ENCODE data around the gene ZBED4. TPM values are rescaled to one million over a fixed set of nuclear protein-coding genes. Genes with fewer than 3 reads are reported as not detected.
"Not testable (repeated sequence)": the region's sequence is repeated elsewhere in the genome, so short reads cannot be mapped to it uniquely, and the experiment has no call there.

Gene ZBED4
- total RNA-seq, 1 experiment from 2014 or later: 10.6 TPM

GRCh38 chr22:49827271-49827852 lies 26.3 kb upstream of the ZBED4 start:
- DNase-seq (ENCODE audit: low read depth): peak; percentile 27

DNA sequence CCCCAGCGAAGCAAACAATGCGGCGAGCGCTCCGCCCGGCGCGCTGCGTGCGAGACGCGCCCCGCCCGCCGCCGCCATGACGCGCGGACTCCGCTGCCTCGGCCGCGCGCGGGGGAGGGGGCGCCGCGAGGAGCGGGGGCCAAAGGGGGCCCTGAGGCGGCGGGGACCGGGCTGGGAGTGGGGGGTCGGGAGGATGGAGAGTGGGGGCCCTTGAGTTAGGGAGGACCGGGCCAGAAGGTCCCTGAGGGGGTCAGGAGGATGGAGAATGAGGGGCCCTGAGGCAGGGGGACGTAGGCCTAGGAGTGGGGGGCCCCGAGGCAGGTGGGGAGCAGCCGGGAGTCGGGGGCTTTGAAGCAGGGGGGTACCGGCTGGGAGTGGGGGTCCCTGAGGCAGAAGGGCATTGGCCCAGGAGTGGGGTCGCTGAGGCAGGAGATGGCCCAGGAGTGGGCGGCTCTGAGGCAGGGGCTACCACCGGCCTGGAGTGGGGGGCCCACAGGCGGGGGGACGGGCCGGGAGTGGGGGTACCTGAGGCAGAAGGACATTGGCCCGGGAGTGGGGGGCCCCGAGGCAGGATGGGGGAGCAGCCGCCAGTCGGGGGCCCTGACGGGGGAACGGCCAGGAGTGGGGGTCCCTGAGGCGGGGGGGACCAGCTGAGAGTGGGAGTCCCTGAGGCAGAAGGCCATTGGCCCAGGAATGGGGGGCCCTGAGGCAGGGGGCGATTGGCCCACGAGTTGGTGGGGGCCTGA lies 25.6 kb upstream of the ZBED4 start, which contains the start of gene BRD1:
BRD1 (minus strand) TSS at position 21 of the 746 bp plus-strand sequence. CDS start 3,556 bp downstream, outside the sequence.
- DNase-seq (ENCODE audit: low read depth): peak; percentile 76

GRCh38 chr22:49828599-49828965 lies 25.1 kb upstream of the ZBED4 start:
- no peak for DNase-seq (ENCODE audit: low read depth)

DNA sequence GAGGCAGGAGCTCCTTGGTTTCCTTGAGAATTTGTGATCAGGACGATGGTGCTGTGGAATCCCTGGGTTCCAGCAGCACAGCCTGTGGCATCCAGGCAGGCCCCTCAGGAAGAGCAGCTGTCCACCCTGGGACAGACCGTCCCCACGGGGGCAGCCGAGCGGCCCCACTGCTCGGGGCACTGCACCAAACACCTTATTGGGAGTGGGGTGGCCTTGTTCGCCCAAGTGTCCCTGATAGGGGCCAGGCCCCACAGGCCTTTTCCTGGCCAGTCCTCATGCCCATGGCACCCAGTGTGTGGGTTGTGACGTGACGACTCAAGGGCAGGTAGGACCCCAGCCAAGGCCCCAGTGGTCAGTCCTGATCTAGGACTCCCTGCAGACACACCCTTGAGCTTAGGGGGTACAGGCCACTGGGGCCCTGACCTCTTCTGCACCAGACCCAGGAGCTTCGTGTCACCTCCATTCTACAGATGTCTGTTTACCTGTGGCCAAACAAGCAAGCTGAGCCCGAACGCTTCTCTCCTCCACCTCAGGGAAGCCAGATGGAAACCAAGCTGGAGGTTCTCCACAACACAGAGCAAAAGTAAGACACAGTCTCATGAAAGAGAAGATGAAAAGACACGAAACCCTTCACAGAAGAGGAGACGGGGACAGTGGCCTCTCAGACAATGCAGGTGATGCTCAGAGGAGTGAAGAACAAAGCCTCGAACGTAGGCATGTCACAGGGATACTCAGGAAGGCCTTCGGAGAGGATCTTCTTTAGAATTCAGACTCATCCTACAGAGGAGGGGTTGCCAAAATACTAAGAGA lies 24.4 kb upstream of the ZBED4 start:
- no peak for DNase-seq (ENCODE audit: low read depth)

GRCh38 chr22:49833340-49834007 lies 20.2 kb upstream of the ZBED4 start:
- no peak for DNase-seq (ENCODE audit: low read depth)

- peak; percentile 51 for DNase-seq (ENCODE audit: low read depth)
Measured at GRCh38 chr22:49838771-49839717, 14.6 kb upstream of the ZBED4 start.

DNA sequence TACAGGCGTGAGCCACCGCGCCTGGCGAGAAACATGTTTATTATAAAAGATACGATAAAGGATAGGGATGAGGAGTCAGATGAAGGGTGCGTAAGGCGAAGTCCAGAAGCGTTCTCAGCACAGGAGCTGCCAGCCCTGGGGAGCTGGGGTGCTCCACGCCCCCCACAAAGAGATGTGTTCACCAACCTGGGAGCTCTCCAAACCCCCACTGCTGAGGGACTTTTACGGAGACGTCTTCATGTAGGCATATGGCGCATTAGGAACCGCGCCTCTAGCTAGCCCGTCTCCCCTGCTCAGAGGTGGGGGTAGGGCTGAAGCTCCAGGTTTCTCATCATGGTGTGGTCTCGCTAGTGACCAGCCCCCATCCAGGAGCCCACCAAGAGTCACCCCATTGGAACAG lies 8.4 kb upstream of the ZBED4 start:
- no peak for DNase-seq (ENCODE audit: low read depth)

GRCh38 chr22:49845666-49846459 lies 7.8 kb upstream of the ZBED4 start:
- DNase-seq (ENCODE audit: low read depth): no peak

DNA sequence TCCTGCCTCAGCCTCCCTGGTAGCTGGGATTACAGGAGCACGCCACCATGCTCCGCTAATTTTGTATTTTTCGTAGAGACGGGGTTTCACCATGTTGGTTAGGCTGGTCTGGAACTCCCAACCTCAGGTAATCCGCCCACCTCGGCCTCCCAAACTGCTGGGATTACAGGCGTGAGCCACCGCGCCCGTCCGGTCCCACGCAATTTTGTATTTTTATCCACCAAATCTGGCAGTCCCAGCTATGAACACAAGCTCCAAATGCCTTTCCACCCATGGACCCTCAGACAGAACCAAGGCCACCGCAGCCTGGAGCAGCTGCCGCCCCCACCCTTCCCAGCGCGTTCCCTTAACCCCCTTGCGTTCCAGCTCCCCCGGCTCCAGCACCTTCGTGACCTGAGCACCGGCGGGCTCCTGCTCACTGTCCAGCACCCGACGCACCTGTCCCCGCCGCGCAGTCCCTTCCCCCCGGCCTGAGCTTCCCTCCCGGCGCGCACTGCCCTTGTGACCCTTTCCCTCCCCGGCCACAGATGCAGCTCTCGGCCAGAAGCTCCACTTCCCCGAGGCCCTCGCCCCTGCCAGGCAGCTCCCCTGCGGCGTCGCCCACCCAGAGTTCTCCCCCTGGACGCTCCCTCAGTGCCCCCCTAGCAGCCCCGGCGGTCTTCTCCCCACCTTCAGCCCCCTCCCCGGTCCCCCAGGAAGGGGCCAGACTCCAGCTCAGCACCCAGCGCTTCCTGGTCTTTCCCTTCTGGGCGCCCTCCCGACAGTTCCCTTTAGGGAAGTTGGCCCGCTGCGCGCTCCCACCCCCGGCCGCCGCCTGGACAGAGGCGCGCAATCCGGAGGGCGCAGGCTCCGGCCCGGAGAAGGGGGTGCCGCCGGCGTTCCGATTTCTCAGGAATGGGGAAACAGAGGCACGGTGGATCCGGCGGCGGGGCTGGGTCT lies 5.6 kb upstream of the ZBED4 start:
- no peak for DNase-seq (ENCODE audit: low read depth)

DNA sequence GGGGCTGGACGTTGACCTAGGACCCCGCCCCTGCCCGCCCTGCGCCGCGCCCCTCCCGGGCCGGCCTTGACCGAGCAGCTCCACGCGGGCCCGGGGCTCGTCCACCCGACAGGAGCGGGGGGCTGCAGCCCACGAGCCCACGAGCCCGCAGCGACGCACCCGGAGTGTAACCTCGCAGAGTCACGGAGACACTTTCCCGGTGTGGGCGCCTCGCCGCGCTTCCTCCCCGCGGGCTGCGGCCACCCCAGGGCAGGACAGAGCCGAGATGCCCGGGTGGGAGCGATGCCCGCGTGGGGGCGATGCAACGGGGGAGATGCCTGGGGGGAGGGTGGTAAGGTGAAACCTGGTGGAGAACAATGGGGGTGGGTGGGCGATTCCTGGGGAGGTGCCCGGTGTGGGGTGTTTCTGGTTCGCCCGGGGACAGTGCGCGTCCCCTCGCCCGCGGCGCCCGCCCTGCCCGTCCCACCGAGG lies 4.9 kb upstream of the ZBED4 start:
- DNase-seq (ENCODE audit: low read depth): no peak

GRCh38 chr22:49849161-49850020 lies 4.3 kb upstream of the ZBED4 start:
- DNase-seq (ENCODE audit: low read depth): no peak

GRCh38 chr22:49850021-49850911 lies 3.4 kb upstream of the ZBED4 start:
- DNase-seq (ENCODE audit: low read depth): no peak

DNA sequence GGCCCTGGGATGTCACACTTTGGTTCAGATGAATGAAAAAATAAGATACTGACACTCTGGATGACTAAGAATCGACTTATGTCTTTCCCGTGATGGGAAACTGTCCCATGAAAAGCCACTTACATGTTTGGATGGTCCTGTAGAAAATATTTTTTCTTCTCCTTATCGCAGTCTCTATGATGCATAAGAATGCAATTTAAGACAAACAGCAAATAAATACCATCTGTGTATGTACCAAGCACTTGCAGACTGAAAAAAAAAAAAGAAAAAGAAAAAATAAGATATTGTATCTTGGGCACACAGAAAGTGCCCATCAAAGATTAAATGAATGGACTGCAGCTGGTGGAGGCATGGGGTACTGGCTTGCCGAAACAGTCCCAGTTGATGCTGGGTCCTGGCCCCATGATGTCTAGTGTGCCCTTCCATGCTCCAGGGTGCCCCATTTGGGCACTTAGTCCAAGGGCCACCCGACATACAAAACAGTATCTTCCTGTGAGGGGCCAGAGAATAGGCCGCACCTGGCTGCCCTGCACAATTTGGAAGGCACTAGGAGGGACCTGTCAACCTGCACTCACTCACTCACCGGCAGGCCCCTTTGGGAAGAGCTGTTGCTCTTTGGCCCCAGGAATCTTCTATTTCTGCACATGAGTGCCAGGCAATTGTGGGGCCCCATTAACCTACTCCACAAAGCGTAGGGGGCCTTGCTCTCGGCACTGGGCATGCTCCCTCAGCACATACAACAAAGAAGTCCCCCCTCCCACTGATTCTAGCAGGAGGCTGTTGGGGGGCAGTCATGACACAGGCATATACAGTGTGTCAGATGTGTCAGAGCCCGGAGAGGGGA lies 2.5 kb upstream of the ZBED4 start:
- no peak for DNase-seq (ENCODE audit: low read depth)

GRCh38 chr22:49852568-49852897 lies 1.1 kb upstream of the ZBED4 start:
- not testable (repeated sequence) for DNase-seq (ENCODE audit: low read depth)

DNA sequence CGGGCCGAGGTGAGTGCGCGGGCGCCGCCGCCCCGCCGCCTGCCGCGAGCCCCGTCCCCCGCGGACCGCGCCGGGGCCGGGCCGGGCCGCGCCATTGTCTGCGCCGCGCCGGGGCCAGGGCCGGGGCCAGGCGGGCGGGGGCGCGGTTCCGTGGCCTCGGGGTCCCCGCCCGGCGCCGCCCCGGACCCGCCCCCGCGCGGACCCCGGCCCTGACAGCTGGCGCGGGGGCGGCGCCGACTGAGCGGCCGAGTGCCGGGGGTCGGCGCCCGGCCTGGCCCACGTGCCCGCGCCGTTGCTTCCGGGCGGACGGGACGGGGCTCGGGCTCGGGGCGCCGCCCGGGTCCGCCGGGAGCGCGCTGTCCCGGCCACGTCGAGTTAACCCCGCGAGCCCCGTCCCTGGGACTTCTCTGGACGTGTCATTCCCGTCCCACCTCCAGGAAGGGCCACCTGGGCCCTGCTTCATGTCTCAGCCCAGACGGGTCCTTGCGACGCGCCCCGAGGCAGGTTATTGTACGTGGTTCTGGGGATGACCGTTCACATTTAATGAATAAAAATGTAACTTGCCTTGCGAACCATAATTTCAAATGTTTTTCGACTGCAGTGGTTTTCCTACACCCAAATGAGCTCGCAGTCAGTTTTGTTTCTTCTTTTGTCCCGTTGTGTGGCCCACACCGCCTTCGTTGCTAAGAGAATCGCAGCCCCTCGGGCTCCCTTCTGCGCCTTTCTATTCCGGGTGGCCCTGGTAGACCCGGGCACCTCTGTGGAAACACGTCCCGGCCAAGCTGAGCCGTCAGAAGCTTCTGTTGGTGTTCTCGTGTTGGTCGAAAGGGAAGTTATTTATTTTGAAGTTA lies 562 bp downstream of the ZBED4 start:
- peak; percentile 29 for DNase-seq (ENCODE audit: low read depth)
